Measurements from ENCODE around the gene HAVCR1. TPM values are rescaled to one million over a fixed set of nuclear protein-coding genes. Genes with fewer than 3 reads are reported as not detected.
"Not testable (repeated sequence)": the region's sequence is repeated elsewhere in the genome, so short reads cannot be mapped to it uniquely, and the experiment has no call there.

Gene HAVCR1
- total and polyA plus RNA-seq, 8 donors: 0.21 to 0.92 (median 0.38) TPM; not detected in 1

GRCh38 chr5:157022024-157022423 is 36.9 kb downstream of the HAVCR1 start:
- no peaks in the 10 kb centered on the region for H3K4me1 ChIP-seq
- no peaks in the 10 kb centered on the region for H3K36me3 ChIP-seq
- H3K27me3 ChIP-seq: no peaks in the 10 kb centered on the region
- DNase-seq (no peak), ATAC-seq (no peak)
- peaks cover 0 to 19% of the 10 kb centered on the region in 2 donors for H3K9me3 ChIP-seq
- H3K4me3 ChIP-seq: no peak overlapping the region
- intact Hi-C loops (cut with DNase I): no loop called here
- TF ChIP-seq CTCF (IDR thresholded peaks at IDR 0.05): no peak
- H3K27ac ChIP-seq: no peak overlapping the region

- no peaks in the 10 kb centered on the region for H3K4me1 ChIP-seq
- no peak for ATAC-seq
- DNase-seq: no peak
- no peak for TF ChIP-seq CTCF (IDR thresholded peaks at IDR 0.05)
- H3K4me3 ChIP-seq: no peak overlapping the region
- intact Hi-C loops (cut with DNase I): no loop called here
- H3K9me3 ChIP-seq: peaks cover 0 to 22% of the 10 kb centered on the region in 2 donors
- no peaks in the 10 kb centered on the region for H3K36me3 ChIP-seq
- H3K27ac ChIP-seq: no peak overlapping the region
- H3K27me3 ChIP-seq: no peaks in the 10 kb centered on the region
These were observed 38.2 kb downstream of the HAVCR1 start for GRCh38 chr5:157020511-157021222.

GRCh38 chr5:157020002-157020401 is 38.9 kb downstream of the HAVCR1 start:
- intact Hi-C loops (cut with DNase I): no loop called here
- Histone ChIP-seq H3K36me3 (no peaks in the 10 kb centered on the region), H3K4me3 (no peak overlapping the region), H3K9me3 (peaks cover 0 to 22% of the 10 kb centered on the region in 2 donors), H3K4me1 (no peaks in the 10 kb centered on the region), H3K27ac (no peak overlapping the region), H3K27me3 (no peaks in the 10 kb centered on the region)
- no peak for TF ChIP-seq CTCF (IDR thresholded peaks at IDR 0.05)
- ATAC-seq: no peak
- no peak for DNase-seq

GRCh38 chr5:157014143-157014542 is 44.8 kb downstream of the HAVCR1 start:
- H3K27me3 ChIP-seq; H3K4me3 ChIP-seq; ATAC-seq; H3K27ac ChIP-seq; intact Hi-C loops (cut with DNase I); H3K36me3 ChIP-seq; H3K4me1 ChIP-seq: not testable (repeated sequence)
- peak in 1 of 4 donors; percentile 43 for DNase-seq
- H3K9me3 ChIP-seq: peaks cover 0 to 22% of the 10 kb centered on the region in 2 donors

GRCh38 chr5:157006262-157006661 is 52.7 kb downstream of the HAVCR1 start:
- DNase-seq (no peak), ATAC-seq (no peak)
- Histone ChIP-seq H3K4me3 (no peak overlapping the region), H3K36me3 (no peaks in the 10 kb centered on the region), H3K9me3 (peaks cover 0 to 7% of the 10 kb centered on the region in 2 donors), H3K27me3 (no peaks in the 10 kb centered on the region), H3K4me1 (no peaks in the 10 kb centered on the region), H3K27ac (no peak overlapping the region)
- intact Hi-C loops (cut with DNase I): no loop called here
- TF ChIP-seq CTCF (IDR thresholded peaks at IDR 0.05): no peak

Measured in left lung (tissue), 10 donors.